ENCODE measurements around the gene SZT2.
"Not testable (repeated sequence)": the region's sequence is repeated elsewhere in the genome, so short reads cannot be mapped to it uniquely, and the experiment has no call there.

SZT2 gene

DNA sequence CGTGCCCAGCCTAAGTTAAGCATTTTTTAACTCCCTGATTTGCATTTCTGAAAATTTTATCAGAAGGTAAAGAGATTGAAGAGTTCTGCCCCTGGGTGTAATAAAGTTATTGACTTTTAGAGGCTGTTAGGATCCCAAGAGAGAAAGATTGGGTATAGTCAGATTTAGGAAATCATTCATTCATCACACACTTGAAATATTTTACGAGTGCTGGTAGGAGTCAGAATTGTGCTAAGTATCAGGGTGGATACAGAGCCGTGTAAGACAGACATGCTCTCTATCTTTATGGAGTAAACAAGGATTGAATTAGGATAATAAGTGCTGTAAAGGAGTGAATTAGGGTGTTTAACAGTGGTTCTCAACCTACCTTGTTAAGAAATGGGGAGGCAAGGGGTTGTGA lies 3.0 kb downstream of the SZT2 start:
- DNase-seq: no peak

DNA sequence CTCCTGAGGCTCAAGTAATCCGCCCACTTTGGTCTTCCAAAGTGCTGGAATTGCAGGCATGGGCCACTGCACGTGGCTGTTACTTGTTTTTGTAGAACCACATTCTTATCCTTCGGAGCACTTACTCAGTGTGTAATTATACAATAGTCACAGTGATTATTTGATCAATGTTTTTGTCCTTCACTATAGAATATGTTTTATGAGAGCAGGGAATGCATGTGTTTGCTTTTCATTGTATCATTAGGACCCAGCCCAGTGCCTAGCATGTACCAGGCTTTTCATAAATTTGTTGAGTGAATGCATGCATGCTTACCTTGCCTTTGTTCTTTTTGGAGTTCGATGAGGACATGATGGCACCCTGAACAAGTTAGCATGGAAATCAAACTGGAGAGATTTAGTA lies 5.8 kb downstream of the SZT2 start:
- no peak for DNase-seq

GRCh38 chr1:43396059-43396458 lies 6.4 kb downstream of the SZT2 start:
- no peak for DNase-seq

DNA sequence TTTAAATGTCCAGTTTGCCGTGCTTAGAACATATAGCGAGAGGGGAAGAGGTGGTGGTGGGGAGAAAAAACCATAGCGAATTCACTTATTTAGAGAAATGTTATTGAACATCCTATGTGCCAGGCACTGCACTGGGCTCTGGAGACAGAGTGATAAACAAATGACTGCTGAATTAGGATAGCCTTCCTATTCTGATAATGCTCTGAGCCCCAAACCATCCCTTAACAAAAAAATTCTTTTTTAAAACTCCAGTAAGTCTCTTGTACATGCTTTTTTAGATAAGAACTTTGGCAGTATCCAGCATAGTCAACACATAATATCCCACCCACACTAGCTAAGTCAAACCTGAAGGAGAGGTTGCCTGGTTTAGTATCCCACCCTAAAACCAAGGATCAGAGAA lies 8.5 kb downstream of the SZT2 start:
- DNase-seq: no peak

- DNase-seq: not testable (repeated sequence)
Measured at GRCh38 chr1:43400441-43400840, 10.7 kb downstream of the SZT2 start.

- DNase-seq: no peak
Measured at GRCh38 chr1:43402089-43402865, 12.6 kb downstream of the SZT2 start.

GRCh38 chr1:43404353-43404752 lies 14.7 kb downstream of the SZT2 start:
- no peak for DNase-seq

DNA sequence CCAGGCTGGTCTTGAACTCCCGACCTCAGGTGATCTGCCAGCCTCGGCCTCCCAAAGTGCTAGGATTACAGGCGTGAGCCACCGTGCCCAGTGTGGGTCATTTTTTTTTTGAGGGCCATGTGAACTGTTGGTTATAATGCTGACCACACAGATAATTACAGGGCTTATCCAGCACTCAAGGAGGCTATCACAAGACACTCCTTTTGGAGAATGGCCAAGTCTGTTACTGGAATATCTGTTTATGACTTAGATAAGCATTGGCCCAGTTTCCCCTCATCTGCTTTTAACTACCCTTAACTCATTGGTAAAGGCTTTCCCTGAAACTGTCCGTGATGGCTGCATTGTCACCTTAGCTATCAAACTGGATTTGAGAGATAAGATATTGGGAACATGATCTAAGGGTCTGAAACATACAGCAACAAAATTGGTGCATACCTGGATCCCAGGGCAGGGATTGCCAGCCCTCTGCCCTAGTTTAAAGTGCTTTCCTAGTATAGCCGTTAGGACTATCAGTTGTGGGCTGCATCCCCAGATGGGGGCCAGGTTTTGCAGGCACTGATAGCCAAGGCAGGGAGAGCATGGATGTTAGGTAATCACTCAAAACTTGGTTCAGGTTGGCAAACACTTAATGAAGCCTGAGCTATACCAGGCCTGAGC lies 15.6 kb downstream of the SZT2 start:
- no peak for DNase-seq

- DNase-seq: no peak
Measured at GRCh38 chr1:43405876-43406234, 16.2 kb downstream of the SZT2 start.

DNA sequence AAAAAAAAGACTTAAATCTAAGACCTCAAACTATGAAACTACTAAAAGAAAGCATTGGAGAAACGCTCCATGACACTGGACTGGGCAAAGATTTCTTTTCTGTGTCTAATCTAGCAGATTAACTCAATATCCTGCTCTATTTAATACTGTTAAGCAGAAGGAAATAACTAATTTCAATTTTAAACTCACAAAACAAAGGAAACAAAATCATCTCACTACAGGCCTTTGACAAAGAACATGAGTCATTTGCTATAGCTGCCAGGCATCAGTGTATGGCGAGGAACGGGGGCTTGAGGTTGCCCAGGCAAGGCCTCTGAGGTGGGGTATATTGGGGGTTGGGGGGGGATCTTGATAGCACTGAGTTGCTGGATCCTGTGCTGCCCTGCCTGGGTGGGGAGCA lies 20.9 kb downstream of the SZT2 start:
- no peak for DNase-seq

GRCh38 chr1:43413426-43413825 lies 23.7 kb downstream of the SZT2 start:
- DNase-seq: not testable (repeated sequence)

DNA sequence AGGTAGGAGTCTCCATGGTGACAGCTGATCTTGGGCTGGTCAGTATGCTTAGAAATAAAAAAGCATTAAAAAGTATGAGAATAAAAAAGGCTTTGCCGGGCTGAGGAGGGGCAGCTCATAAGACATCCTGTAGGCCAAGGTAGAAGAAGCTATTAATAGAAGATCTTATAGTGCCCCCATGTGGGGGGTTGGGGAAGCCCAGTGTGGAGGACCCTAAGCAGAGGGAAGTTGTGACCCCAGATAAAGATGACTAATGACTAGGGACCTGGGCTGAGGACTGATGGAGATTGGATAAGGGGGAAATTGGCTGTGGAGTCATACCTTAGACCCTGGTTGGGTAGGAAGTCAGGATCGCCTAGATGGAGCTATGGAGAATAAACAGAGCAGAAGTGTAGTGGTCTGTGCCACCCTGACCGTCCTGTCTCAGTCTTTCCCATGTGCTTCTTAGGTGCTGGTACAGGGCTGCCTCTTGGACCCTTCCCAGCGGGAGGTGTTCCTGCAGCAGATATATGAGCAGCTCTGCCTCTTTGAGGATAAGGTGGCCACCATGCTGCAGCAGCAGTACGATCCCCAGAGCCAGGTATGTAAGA lies 25.0 kb downstream of the SZT2 start:
- no peak for DNase-seq

DNA sequence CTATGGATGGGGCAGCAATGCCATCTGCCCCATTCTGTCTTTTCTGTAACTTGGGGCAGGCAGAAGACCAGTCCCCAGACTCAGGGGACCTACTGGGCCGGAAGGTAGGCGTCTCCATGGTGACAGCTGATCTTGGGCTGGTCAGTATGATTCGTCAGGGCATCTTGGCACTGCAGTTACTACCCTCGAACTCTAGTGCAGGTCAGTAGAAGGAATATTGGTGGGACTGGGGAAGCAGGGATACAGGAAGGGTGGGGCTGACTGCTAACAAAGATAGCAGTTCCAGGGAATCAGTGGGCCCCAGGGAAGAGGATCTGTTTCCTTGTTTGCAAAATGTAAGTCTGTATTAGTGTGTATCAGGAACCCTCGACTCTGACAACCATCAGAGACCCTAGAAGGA lies 26.2 kb downstream of the SZT2 start:
- no peak for DNase-seq

- DNase-seq: no peak
Measured at GRCh38 chr1:43418858-43419257, 29.2 kb downstream of the SZT2 start.

DNA sequence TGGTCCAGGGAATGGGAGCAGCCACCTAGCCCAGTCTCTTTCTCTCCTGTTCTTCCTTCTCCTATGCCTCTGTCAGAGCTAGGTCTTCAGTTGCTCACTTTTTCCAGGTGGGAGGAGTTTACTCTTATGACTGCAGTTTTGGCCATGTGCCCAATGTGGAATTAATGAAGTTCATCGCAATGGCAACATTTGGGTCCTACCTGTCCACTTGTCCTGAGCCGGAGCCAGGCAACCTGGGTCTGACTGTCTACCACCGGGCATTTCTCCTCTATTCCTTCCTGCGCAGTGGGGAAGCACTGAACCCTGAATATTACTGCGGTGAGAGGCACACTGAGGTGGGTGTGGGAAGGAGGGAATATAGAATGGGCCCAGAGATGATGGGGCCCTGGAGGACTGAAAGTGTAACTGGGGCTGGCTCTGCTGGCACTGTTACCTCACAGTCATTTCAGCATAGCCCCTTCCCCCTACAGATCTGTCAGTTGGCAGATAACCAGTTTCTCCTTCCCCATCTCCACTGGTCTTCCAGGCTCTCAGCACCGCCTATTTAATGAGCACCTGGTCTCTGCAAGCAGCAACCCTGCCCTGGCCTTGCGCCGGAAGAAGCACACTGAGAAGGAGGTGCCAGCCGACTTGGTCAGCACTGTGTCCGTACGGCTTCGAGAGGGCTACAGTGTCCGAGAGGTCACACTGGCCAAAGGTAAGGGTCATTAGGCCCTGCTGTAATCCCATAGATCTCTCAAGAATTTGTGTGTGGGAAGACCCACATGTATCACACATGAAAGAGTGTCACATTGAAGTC lies 30.1 kb downstream of the SZT2 start:
- no peak for DNase-seq

- no peak for DNase-seq
Measured at GRCh38 chr1:43420874-43421273, 31.2 kb downstream of the SZT2 start.

- DNase-seq: no peak
Measured at GRCh38 chr1:43421396-43421795, 31.7 kb downstream of the SZT2 start.

- DNase-seq: no peak
Measured at GRCh38 chr1:43421976-43422750, 32.5 kb downstream of the SZT2 start.

DNA sequence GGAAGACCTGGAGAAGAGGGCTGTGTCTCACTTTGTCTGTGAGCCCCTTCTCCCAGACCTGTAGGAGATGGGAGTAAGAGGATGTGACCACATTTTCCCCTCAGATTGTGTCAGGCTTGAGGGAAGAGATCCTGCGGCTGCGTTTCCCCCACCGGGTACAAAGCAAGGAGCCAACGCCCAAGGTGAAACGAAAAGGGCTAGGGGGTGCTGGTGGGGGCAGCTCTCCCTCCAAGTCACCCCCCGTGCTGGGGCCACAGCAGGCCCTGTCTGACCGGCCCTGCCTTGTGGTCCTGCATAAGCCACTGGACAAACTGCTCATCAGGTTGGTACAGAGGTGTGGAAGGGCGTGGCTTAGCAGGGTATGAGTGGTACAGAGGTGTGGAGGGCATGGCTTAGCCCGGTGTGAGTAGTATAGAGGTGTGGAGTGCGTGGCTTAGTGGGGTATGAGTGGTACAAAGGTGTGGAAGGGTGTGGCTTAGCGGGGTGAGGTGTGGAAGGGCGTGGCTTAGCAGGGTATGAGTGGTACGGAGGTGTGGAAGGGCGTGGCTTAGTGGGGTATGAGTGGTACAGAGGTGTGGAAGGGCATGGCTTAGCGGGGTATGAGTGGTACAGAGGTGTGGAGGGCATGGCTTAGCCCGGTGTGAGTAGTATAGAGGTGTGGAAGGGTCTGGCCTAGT lies 33.4 kb downstream of the SZT2 start:
- DNase-seq: no peak

- no peak for DNase-seq
Measured at GRCh38 chr1:43423672-43424550, 34.2 kb downstream of the SZT2 start.

GRCh38 chr1:43425045-43425444 lies 35.3 kb downstream of the SZT2 start:
- no peak for DNase-seq
